Endothelial cell of umbilical vein (primary cell): ENCODE data around the gene TLE4. TPM values are rescaled to one million over a fixed set of nuclear protein-coding genes. Genes with fewer than 3 reads are reported as not detected.

Experiments
- BruUV-seq: library from RNA; stranded (reverse); fragments of 400-500 nt; replicated peaks from 2 replicates; lab custom pipeline; 2021; lab: Mats Ljungman, UMichigan
- CTCF ChIA-PET: fragments of 300-600, 350-600 bp; sonication (Branson Sonifier 250); formaldehyde crosslinking; loops from one replicate; lab custom pipeline; 2021; ENCODE audit warnings: antibody characterized with exemption, inconsistent platforms; lab: Charles Lee
- POLR2A ChIA-PET: fragments of 300-600, 350-600 bp; sonication (Branson Sonifier 250); formaldehyde crosslinking; loops from one replicate; lab custom pipeline; 2021; ENCODE audit warnings: antibody characterized with exemption, inconsistent platforms; lab: Charles Lee
- DNase-seq: peaks from one replicate; pipeline ENCODE4 v3.0.0-alpha.2; 2011; ENCODE audit warnings: low read depth, low spot score
- FAIRE-seq: peaks from 2 replicates; lab custom pipeline; 2011; peaks lifted over from hg19 to GRCh38; lab: Jason Lieb, UNC
- H2AFZ ChIP-seq: 2 replicates; pipeline ENCODE4 v1.6.0; 2012; ENCODE audit warnings: low read depth, low read length, control low read depth, inconsistent platforms
- H3K27ac ChIP-seq: 2 replicates; pipeline ENCODE4 v1.5.1; 2011; ENCODE audit warnings: low read depth, mild to moderate bottlenecking, control low read depth, low read length, moderate library complexity; ENCODE audit not compliant: insufficient read depth
- H3K27me3 ChIP-seq, 2 experiments: 2 replicates each; pipeline versions ENCODE4 v1.6.0 to v1.6.1; 2011; ENCODE audit warnings: low read length in 2 of 2, mixed read lengths in 1 of 2; ENCODE audit not compliant: control insufficient read depth in 2 of 2, insufficient read depth in 2 of 2
- H3K36me3 ChIP-seq, 2 experiments: 2 replicates in 1 of 2; 3 replicates in 1 of 2; pipeline ENCODE4 v1.5.1; 2011; ENCODE audit warnings: low read length in 2 of 2, mild to moderate bottlenecking in 1 of 2, moderate library complexity in 1 of 2; ENCODE audit not compliant: control insufficient read depth in 2 of 2, insufficient read depth in 2 of 2; ENCODE audit errors: extremely low read depth in 1 of 2
- H3K4me1 ChIP-seq: 3 replicates; pipeline ENCODE4 v1.5.1; 2011; ENCODE audit warnings: mild to moderate bottlenecking, low read length; ENCODE audit not compliant: control insufficient read depth, insufficient read depth; ENCODE audit errors: extremely low read depth
- H3K4me2 ChIP-seq: 2 replicates; pipeline ENCODE4 v1.6.1; 2011; ENCODE audit warnings: low read length, control low read depth, mixed read lengths; ENCODE audit not compliant: insufficient read depth
- H3K4me3 ChIP-seq, 3 experiments: fragments of 200-600 bp in 1 of 3; sonication (generic), shearing (Covaris generic) in 1 of 3; replicated peaks in 1 of 3; 2 replicates each; pipeline ENCODE4 v1.5.1; 2011 to 2016; ENCODE audit warnings: control low read depth in 3 of 3, low read length in 3 of 3, mild to moderate bottlenecking in 2 of 3, inconsistent platforms in 1 of 3, low read depth in 1 of 3, moderate library complexity in 1 of 3; ENCODE audit not compliant: insufficient read depth in 1 of 3
- H3K79me2 ChIP-seq: 2 replicates; pipeline ENCODE4 v1.6.0; 2012; ENCODE audit warnings: low read length, inconsistent platforms; ENCODE audit not compliant: control insufficient read depth, insufficient read depth
- H3K9ac ChIP-seq: replicated peaks from 2 replicates; pipeline ENCODE3; 2011; ENCODE audit warnings: low read length, control low read depth; ENCODE audit not compliant: insufficient read depth; ENCODE audit errors: extremely low read depth
- H3K9me1 ChIP-seq: replicated peaks from 3 replicates; pipeline ENCODE4 v1.6.0; 2011; ENCODE audit warnings: mild to moderate bottlenecking, low read length; ENCODE audit not compliant: control insufficient read depth, insufficient read depth; ENCODE audit errors: extremely low read depth
- H3K9me3 ChIP-seq: replicated peaks from 2 replicates; pipeline ENCODE4 v1.5.1; 2012; ENCODE audit warnings: low read length, inconsistent platforms; ENCODE audit not compliant: control insufficient read depth, insufficient read depth
- H4K20me1 ChIP-seq: replicated peaks from 2 replicates; pipeline ENCODE3; 2011; ENCODE audit warnings: mild to moderate bottlenecking, low read length; ENCODE audit not compliant: control insufficient read depth, insufficient read depth; ENCODE audit errors: extremely low read depth
- CTCF ChIP-seq, 2 donors: IDR thresholded peaks; 1 replicate in 1 of 2; 2 replicates in 1 of 2; pipeline ENCODE4 v1.5.1; 2011; ENCODE audit warnings: low read length in 2 of 2, mild to moderate bottlenecking in 2 of 2, moderate library complexity in 2 of 2, control low read depth in 1 of 2, inconsistent platforms in 1 of 2, low read depth in 1 of 2; ENCODE audit not compliant: insufficient read depth in 1 of 2; ENCODE audit errors: extremely low read depth in 1 of 2
- EZH2 ChIP-seq: IDR thresholded peaks from 2 replicates; pipeline ENCODE4 v1.6.1; 2012; ENCODE audit warnings: borderline replicate concordance, low read depth, mild to moderate bottlenecking, moderate library complexity, low read length, inconsistent platforms; ENCODE audit not compliant: severe bottlenecking
- FOS ChIP-seq: IDR thresholded peaks from 2 replicates; pipeline ENCODE4 v1.6.1; 2011; ENCODE audit warnings: mild to moderate bottlenecking, low read length, moderate library complexity, borderline replicate concordance; ENCODE audit not compliant: insufficient read depth
- GATA2 ChIP-seq: IDR thresholded peaks from 2 replicates; pipeline ENCODE4 v1.7.0; 2011; ENCODE audit warnings: low read depth, mild to moderate bottlenecking, moderate library complexity, mixed read lengths, low read length; ENCODE audit not compliant: insufficient read length, insufficient read depth
- JUN ChIP-seq: IDR thresholded peaks from 2 replicates; pipeline ENCODE4 v1.6.1; 2011; ENCODE audit warnings: borderline replicate concordance, low read depth; ENCODE audit not compliant: insufficient read length, insufficient read depth
- MAX ChIP-seq: IDR thresholded peaks from 2 replicates; pipeline ENCODE4 v1.6.1; 2011; ENCODE audit not compliant: insufficient read depth, insufficient read length
- MYC ChIP-seq: IDR thresholded peaks from one replicate; pipeline ENCODE4 v1.6.1; 2011; ENCODE audit warnings: mild to moderate bottlenecking, low read depth, low read length
- POLR2A ChIP-seq: IDR thresholded peaks from 2 replicates; pipeline ENCODE4 v1.6.1; 2012; ENCODE audit warnings: low read depth, mild to moderate bottlenecking, control low read depth, low read length
- POLR2AphosphoS5 ChIP-seq: IDR thresholded peaks from 2 replicates; pipeline ENCODE4 v1.6.1; 2012; ENCODE audit warnings: low read depth, mild to moderate bottlenecking, control low read depth, low read length, moderate library complexity; ENCODE audit not compliant: insufficient read depth
- dilution Hi-C: fragments of 300-500 bp; cut with MboI; formaldehyde crosslinking; loops from one replicate; pipeline ENCODE4 v1.15.0; 2019; ENCODE audit warnings: low sequenced_read_pairs; ENCODE audit not compliant: extremely low pct_ligation_motif_present
- intact Hi-C: fragments of 100-400 bp; cut with micrococcal nuclease; formaldehyde crosslinking; loops from one replicate; pipeline ENCODE4 v1.10.0; 2022
- polyA plus RNA-seq, 4 experiments: library from polyadenylated mRNA; depleted of rRNA in 3 of 4; stranded (reverse) in 3 of 4; unstranded in 1 of 4; fragments of >200 nt; gene quantifications; 2 replicates each; pipeline versions ENCODE4 v1.2.1 to v1.2.3, GENCODE V29; 2011 to 2012; ENCODE audit warnings: missing spikeins in 1 of 4
- total RNA-seq: library from RNA; stranded (reverse); gene quantifications from 2 replicates; pipeline ENCODE4 v1.2.3, GENCODE V29; 2021

TLE4 gene
- total and polyA plus RNA-seq, 2 donors (not counting 3 experiments of a cell fraction or from before 2014, with no cell fraction given): 31.4 to 32.3 TPM

- no peak overlapping the region for H3K9ac ChIP-seq
- TF ChIP-seq POLR2AphosphoS5 (no peak), FOS (no peak), CTCF (IDR thresholded peaks at IDR 0.05; ENCODE audit: extremely low read depth in 1 of 2, insufficient read depth in 1 of 2, low read depth in 1 of 2, low read length in 2 of 2) (no peak), MYC (no peak), GATA2 (no peak)
- intact Hi-C loops (no loop called here), dilution Hi-C loops (no loop called here)
- BruUV-seq: no TSS peak
- no peaks in the 10 kb centered on the region for H3K36me3 ChIP-seq
- H3K4me3 ChIP-seq: no peak overlapping the region
- H3K9me1 ChIP-seq: no peaks in the 10 kb centered on the region
- H3K9me3 ChIP-seq: no peaks in the 10 kb centered on the region
- H3K79me2 ChIP-seq: no peaks in the 10 kb centered on the region
- ChIA-PET CTCF (no interaction called here), POLR2A (no interaction called here)
- no peaks in the 10 kb centered on the region for H3K27me3 ChIP-seq
- no peak overlapping the region for H3K4me2 ChIP-seq
- H3K4me1 ChIP-seq: no peaks in the 10 kb centered on the region
- H4K20me1 ChIP-seq: no peaks in the 10 kb centered on the region
- FAIRE-seq (no peak), DNase-seq (no peak)
- H2AFZ ChIP-seq: no peak overlapping the region
- H3K27ac ChIP-seq: no peak overlapping the region
These were observed 190.3 kb downstream of the TLE4 start for GRCh38 chr9:79762070-79762469.

GRCh38 chr9:79763671-79764285, 192.0 kb downstream of the TLE4 start:
- BruUV-seq: no TSS peak
- no peak for FAIRE-seq

More at GRCh38 chr9:79763671-79764285, 192.0 kb downstream of the TLE4 start:
- POLR2A ChIA-PET: no interaction called here
- dilution Hi-C loops: no loop called here
- H3K9ac ChIP-seq: no peak overlapping the region
- no peak overlapping the region for H3K4me2 ChIP-seq
- no peaks in the 10 kb centered on the region for H3K27me3 ChIP-seq
- no peaks in the 10 kb centered on the region for H3K4me1 ChIP-seq
- CTCF ChIA-PET: no interaction called here
- intact Hi-C loops: no loop called here
- H2AFZ ChIP-seq: no peak overlapping the region
- no peak overlapping the region for H3K27ac ChIP-seq
- no peaks in the 10 kb centered on the region for H3K79me2 ChIP-seq
- no peak overlapping the region for H3K4me3 ChIP-seq
- no peak for DNase-seq
- no peaks in the 10 kb centered on the region for H4K20me1 ChIP-seq
- no peaks in the 10 kb centered on the region for H3K9me3 ChIP-seq
- TF ChIP-seq CTCF (IDR thresholded peaks at IDR 0.05; ENCODE audit: extremely low read depth in 1 of 2, insufficient read depth in 1 of 2, low read depth in 1 of 2, low read length in 2 of 2): no peak
- TF ChIP-seq GATA2: no peak
- no peak for TF ChIP-seq FOS
- no peak for TF ChIP-seq POLR2A
- TF ChIP-seq POLR2AphosphoS5: no peak
- TF ChIP-seq JUN: no peak
- no peak for TF ChIP-seq MYC
- no peak for TF ChIP-seq MAX
- no peak for TF ChIP-seq EZH2
- H3K36me3 ChIP-seq: no peaks in the 10 kb centered on the region
- no peaks in the 10 kb centered on the region for H3K9me1 ChIP-seq
